Spleen (tissue), 11 donors: ENCODE data around the gene OR2L3. TPM values are rescaled to one million over a fixed set of nuclear protein-coding genes. Genes with fewer than 3 reads are reported as not detected.

ENCODE experiments used
- DNase-seq: peaks from one replicate; pipeline ENCODE4 v3.0.0-alpha.2; 2020
- H3K27ac ChIP-seq, 8 donors: fragments of 200-600 bp; sonication (generic) in 7 of 8; 1 replicate in 4 of 8; 2 replicates in 4 of 8; pipeline versions ENCODE4 v1.5.0 to v1.8.0; 2016 to 2021; ENCODE audit warnings: inconsistent platforms in 4 of 8, mild to moderate bottlenecking in 4 of 8, moderate library complexity in 1 of 8
- H3K27me3 ChIP-seq, 7 donors: fragments of 200-600 bp; sonication (generic) in 6 of 7; replicated peaks in 1 of 7; 1 replicate in 4 of 7; 2 replicates in 3 of 7; pipeline versions ENCODE4 v1.5.0 to v1.8.0; 2016 to 2021; ENCODE audit warnings: inconsistent platforms in 3 of 7, mild to moderate bottlenecking in 1 of 7
- H3K36me3 ChIP-seq, 6 donors: fragments of 200-600 bp; sonication (generic) in 5 of 6; 1 replicate in 4 of 6; 2 replicates in 2 of 6; pipeline versions ENCODE4 v1.5.0 to v1.8.0; 2016 to 2021; ENCODE audit warnings: inconsistent platforms in 2 of 6
- H3K4me1 ChIP-seq, 6 donors: fragments of 200-600 bp; sonication (generic) in 5 of 6; 1 replicate in 3 of 6; 2 replicates in 3 of 6; pipeline versions ENCODE4 v1.5.0 to v1.8.0; 2016 to 2021; ENCODE audit warnings: inconsistent platforms in 3 of 6
- H3K4me3 ChIP-seq, 8 donors: fragments of 200-600 bp; sonication (generic) in 7 of 8; 1 replicate in 4 of 8; 2 replicates in 4 of 8; pipeline versions ENCODE4 v1.5.0 to v1.8.0; 2016 to 2021; ENCODE audit warnings: inconsistent platforms in 4 of 8, mild to moderate bottlenecking in 4 of 8, moderate library complexity in 2 of 8
- H3K9me3 ChIP-seq, 8 donors: fragments of 200-600 bp; sonication (generic) in 7 of 8; 1 replicate in 4 of 8; 2 replicates in 4 of 8; pipeline versions ENCODE4 v1.5.0 to v1.8.0; 2016 to 2021; ENCODE audit warnings: inconsistent platforms in 4 of 8
- POLR2A ChIP-seq, 3 donors: fragments of 450-650 bp; IDR thresholded peaks; one replicate each; pipeline ENCODE4 v1.5.1; 2017; ENCODE audit warnings: antibody characterized with exemption in 3 of 3, mild to moderate bottlenecking in 1 of 3
- POLR2AphosphoS5 ChIP-seq, 3 donors: sonication (generic); formaldehyde crosslinking; IDR thresholded peaks; one replicate each; pipeline ENCODE4 v1.5.1; 2017; ENCODE audit warnings: antibody characterized with exemption in 3 of 3
- WGBS, 5 donors: extraction: QIAGEN DNeasy Blood & Tissue Kit in 3 of 5; methylation state at CpG; one replicate each; pipeline versions ENCODE4 v1.1.5 to v1.1.7; 2013 to 2018; 5-methylcytosine and 5-hydroxymethylcytosine counted together
- intact Hi-C: fragments of 100-400 bp; cut with DNase I; formaldehyde crosslinking; loops from one replicate; pipeline ENCODE4 v1.15.0; 2023; ENCODE audit warnings: low total_unique reads
- polyA plus RNA-seq, 3 donors: library from polyadenylated mRNA; stranded (reverse); fragments of 200-250 nt; gene quantifications; one replicate each; pipeline ENCODE4 v1.2.1, GENCODE V29; 2013
- total RNA-seq, 7 donors: library from RNA; depleted of rRNA in 3 of 7; stranded (reverse); fragments of >200 nt in 3 of 7; fragmentation: NEBNext Ultra II Directional in 4 of 7; extraction: Animal tissue kit (Norgen Biotek cat#: 25700) in 4 of 7; gene quantifications; one replicate each; pipeline versions ENCODE4 v1.1.0 to v1.2.1, GENCODE V29; 2016 to 2021
- TF ChIP-seq, protein P1 (sequence below), 11 experiments: fragments of 200-600 bp in 7 of 11; fragments of 450-650 bp in 4 of 11; sonication (generic) in 4 of 11; IDR thresholded peaks in 8 of 11; conservative IDR thresholded peaks in 3 of 11; 1 replicate in 7 of 11; 2 replicates in 4 of 11; pipeline versions ENCODE4 v1.4.0 to v1.8.0; 2016 to 2021; ENCODE audit warnings: antibody characterized with exemption in 11 of 11, inconsistent platforms in 4 of 11, mild to moderate bottlenecking in 1 of 11
- donor health status: healthy with polysubstance abuse.
- donor health status: DM: no; HTN: no; CAD: no; lungs with moderate emphysema.
- donor health status: DM: no; HTN: no; CAD: no.
- donor health status: Bipolar disorder and iron deficiency.
- donor health status: healthy.
- donor health status: DM: no; HTN: no; CAD: no.
- donor health status: DM: yes; HTN: yes; CAD: no.

Gene OR2L3
- total and polyA plus RNA-seq, 10 donors = 0.06 to 1.0 (median 0.32) TPM; not detected in 2

GRCh38 chr1:248045209-248045608 is 1.4 kb upstream of the OR2L3 start:
- no peaks in the 10 kb centered on the region for H3K4me1 ChIP-seq
- H3K4me3 ChIP-seq = no peak overlapping the region
- H3K9me3 ChIP-seq = peaks cover 0 to 23% (median 6%) of the 10 kb centered on the region in 8 donors
- DNase-seq = no peak
- no peaks in the 10 kb centered on the region for H3K36me3 ChIP-seq
- TF ChIP-seq, protein P1, sequence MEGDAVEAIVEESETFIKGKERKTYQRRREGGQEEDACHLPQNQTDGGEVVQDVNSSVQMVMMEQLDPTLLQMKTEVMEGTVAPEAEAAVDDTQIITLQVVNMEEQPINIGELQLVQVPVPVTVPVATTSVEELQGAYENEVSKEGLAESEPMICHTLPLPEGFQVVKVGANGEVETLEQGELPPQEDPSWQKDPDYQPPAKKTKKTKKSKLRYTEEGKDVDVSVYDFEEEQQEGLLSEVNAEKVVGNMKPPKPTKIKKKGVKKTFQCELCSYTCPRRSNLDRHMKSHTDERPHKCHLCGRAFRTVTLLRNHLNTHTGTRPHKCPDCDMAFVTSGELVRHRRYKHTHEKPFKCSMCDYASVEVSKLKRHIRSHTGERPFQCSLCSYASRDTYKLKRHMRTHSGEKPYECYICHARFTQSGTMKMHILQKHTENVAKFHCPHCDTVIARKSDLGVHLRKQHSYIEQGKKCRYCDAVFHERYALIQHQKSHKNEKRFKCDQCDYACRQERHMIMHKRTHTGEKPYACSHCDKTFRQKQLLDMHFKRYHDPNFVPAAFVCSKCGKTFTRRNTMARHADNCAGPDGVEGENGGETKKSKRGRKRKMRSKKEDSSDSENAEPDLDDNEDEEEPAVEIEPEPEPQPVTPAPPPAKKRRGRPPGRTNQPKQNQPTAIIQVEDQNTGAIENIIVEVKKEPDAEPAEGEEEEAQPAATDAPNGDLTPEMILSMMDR (IDR thresholded peaks at IDR 0.05 in 8 of 11, conservative IDR thresholded peaks at IDR 0.05 in 3 of 11) = no peak
- TF ChIP-seq POLR2A (IDR thresholded peaks at IDR 0.05) = no peak
- TF ChIP-seq POLR2AphosphoS5 (IDR thresholded peaks at IDR 0.05) = no peak
- intact Hi-C loops = no loop called here
- 54 to 65% (median 63%) methylated on average over 5 of the region's 5 CpGs for WGBS, 5 donors
- no peak overlapping the region for H3K27ac ChIP-seq
- H3K27me3 ChIP-seq = no peaks in the 10 kb centered on the region

- no peaks in the 10 kb centered on the region for H3K36me3 ChIP-seq
- H3K4me3 ChIP-seq = no peak overlapping the region
- no peak overlapping the region for H3K27ac ChIP-seq
- DNase-seq = no peak
- H3K9me3 ChIP-seq = peaks cover 0 to 18% (median 6%) of the 10 kb centered on the region in 8 donors
- no peaks in the 10 kb centered on the region for H3K4me1 ChIP-seq
- WGBS, 5 donors = 60 to 82% (median 63%) methylated on average over 1 of the region's 1 CpG
- H3K27me3 ChIP-seq = no peaks in the 10 kb centered on the region
- intact Hi-C loops = no loop called here
- TF ChIP-seq, protein P1 (IDR thresholded peaks at IDR 0.05 in 8 of 11, conservative IDR thresholded peaks at IDR 0.05 in 3 of 11) = no peak
- TF ChIP-seq POLR2AphosphoS5 (IDR thresholded peaks at IDR 0.05) = no peak
- no peak for TF ChIP-seq POLR2A (IDR thresholded peaks at IDR 0.05)
These were observed 372 bp downstream of the OR2L3 start for GRCh38 chr1:248047008-248047407.

DNA sequence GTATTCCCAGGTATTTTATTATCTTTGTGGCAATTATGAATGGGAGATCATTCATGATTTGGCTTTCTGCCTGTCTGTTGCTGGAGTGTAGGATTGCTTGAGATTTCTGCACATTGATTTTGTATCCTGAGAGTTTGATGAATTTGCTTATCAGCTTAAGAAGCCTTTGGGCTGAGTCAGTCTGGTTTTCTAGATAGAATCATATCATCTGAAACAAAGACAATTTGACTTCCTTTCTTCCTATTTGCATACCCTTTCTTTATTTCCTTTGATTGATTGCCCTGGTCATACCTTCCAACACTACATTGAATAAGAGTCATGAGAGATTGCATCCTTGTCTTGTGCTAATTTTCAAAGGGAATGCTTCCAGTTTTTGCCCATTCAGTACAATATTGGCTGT is 8.0 kb downstream of the OR2L3 start:
- no peak overlapping the region for H3K27ac ChIP-seq
- no peak overlapping the region for H3K4me3 ChIP-seq
- intact Hi-C loops = no loop called here
- H3K36me3 ChIP-seq = no peaks in the 10 kb centered on the region
- TF ChIP-seq, protein P1 (IDR thresholded peaks at IDR 0.05 in 8 of 11, conservative IDR thresholded peaks at IDR 0.05 in 3 of 11) = no peak
- TF ChIP-seq POLR2A (IDR thresholded peaks at IDR 0.05) (no peak), POLR2AphosphoS5 (IDR thresholded peaks at IDR 0.05) (no peak)
- H3K27me3 ChIP-seq = no peaks in the 10 kb centered on the region
- H3K4me1 ChIP-seq = no peaks in the 10 kb centered on the region
- H3K9me3 ChIP-seq = peaks cover 0 to 40% (median 19%) of the 10 kb centered on the region in 8 donors
- DNase-seq = no peak

GRCh38 chr1:248055261-248055660 is 8.6 kb downstream of the OR2L3 start:
- H3K27ac ChIP-seq = no peak overlapping the region
- TF ChIP-seq POLR2AphosphoS5 (IDR thresholded peaks at IDR 0.05) (no peak), POLR2A (IDR thresholded peaks at IDR 0.05) (no peak)
- TF ChIP-seq, protein P1 (IDR thresholded peaks at IDR 0.05 in 8 of 11, conservative IDR thresholded peaks at IDR 0.05 in 3 of 11) = no peak

More at GRCh38 chr1:248055261-248055660, 8.6 kb downstream of the OR2L3 start:
- DNase-seq = no peak
- WGBS, 5 donors = 47 to 87% (median 77%) methylated on average over 2 of the region's 2 CpGs
- peaks cover 0 to 40% (median 19%) of the 10 kb centered on the region in 8 donors for H3K9me3 ChIP-seq
- no peak overlapping the region for H3K4me3 ChIP-seq
- H3K27me3 ChIP-seq = no peaks in the 10 kb centered on the region
- H3K4me1 ChIP-seq = no peaks in the 10 kb centered on the region
- no peaks in the 10 kb centered on the region for H3K36me3 ChIP-seq
- intact Hi-C loops = no loop called here
